ENCODE data around the gene RTL10.

RTL10 gene

DNA sequence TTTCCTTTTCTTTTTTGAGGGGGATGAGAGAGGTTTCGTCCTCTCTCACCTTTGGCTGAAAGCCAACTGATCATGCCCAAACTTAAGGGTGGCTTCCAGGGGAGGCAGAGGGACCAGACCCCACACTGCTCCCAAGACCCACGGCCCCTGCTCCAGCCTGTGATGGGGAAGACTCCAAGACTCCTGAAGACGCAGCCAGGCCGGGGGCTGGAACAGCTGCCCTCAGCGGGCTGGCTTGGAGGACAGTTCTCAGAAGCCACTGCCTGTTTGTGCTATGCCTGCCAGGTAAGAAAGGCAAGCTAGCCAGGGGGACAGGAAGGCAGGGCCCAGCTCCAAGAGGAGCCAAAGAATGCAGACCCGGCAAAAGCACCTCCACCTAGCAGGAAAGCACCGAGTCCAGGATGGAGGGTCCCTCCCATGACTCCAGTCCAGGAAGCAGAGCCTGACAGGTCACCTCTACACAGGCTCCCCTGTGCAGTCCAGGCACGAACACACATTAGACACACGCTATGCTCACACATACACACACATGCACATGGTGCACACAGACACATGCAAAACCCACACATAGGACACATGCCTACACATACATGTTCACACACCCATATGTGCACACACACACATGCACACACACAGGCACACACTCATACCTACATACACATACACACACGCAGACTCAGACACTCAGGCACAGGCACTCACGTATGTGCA is 31.3 kb downstream of the RTL10 start:
- DNase-seq (ENCODE audit: low read depth in 3 of 3): no peak

DNA sequence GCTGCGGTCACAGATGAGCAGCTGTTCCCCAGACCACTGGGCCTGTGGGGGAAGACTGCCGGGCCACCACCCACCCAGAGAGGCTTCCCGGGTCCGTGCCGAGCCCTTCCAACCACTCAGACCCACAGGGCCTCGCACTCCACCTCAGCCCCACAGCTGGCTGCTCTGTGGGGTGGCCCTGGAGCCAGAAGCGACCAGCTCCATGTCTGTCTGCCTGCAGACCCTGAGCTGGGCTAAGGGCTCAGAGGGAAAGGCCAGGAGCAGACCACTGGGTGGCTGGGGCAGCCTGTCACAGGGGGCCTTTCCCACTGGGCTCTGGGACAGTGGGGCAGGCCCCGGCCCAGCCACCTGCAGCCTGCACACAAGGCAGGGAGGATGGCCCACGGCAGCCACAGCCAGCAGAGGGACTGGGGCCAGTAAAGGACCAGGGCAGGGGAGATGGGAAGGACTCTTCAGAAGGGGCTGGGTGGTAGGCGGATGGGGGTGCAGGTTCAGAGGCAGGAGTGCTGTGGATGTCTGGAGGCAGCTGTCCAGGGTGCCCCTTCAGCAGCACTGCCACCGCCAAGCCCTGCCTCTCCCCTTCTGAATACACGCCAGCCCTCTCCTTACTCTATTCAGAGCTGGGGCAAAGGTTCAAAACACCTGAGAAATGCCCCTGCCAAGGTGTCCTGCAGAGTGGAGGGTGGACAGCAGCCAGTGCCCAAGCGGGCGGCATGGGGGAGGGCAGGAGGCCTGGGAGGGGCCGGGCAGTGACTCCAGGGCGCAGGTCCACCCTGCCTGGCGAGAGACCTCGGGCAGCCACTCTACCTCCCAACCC is 32.2 kb downstream of the RTL10 start:
- DNase-seq (ENCODE audit: low read depth in 3 of 3): no peak

DNA sequence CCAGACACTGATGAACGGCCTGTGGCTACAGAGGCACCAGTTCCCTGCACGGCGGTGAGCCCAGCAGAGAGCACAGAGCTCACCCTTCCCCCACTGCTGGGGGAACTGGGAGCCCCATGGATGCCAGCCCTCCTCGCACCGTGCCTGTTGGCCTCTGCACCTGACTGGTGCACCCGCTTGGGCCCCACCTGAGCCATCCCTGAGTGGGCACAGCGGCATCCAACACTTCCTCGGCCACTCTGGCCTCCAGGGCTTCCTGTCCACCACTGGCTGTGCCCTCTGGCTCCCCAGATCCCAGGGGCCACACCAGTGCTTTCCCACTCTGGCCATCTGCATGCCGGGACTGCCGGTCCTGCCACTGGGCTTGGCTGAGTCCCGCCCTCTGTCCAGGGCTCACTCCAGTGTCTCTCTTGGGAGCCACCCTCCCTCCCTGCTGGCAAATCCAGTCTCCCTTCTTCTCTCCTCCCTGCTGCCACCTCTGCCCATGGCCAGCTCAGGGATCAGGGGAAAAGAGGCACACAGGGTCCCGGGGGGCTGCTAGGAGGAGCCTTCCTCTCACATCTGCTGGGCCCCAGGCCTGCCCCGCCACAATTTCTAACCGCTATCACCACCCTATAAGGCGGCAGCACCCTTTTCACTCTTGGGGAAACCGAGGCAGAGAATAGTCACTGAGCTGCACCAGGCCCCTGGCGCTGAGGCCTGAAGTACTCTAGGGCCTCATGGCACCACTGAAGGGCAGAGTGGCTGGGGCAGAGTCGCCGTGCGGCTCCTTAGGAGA is 33.0 kb downstream of the RTL10 start:
- DNase-seq (ENCODE audit: low read depth in 3 of 3): no peak

DNA sequence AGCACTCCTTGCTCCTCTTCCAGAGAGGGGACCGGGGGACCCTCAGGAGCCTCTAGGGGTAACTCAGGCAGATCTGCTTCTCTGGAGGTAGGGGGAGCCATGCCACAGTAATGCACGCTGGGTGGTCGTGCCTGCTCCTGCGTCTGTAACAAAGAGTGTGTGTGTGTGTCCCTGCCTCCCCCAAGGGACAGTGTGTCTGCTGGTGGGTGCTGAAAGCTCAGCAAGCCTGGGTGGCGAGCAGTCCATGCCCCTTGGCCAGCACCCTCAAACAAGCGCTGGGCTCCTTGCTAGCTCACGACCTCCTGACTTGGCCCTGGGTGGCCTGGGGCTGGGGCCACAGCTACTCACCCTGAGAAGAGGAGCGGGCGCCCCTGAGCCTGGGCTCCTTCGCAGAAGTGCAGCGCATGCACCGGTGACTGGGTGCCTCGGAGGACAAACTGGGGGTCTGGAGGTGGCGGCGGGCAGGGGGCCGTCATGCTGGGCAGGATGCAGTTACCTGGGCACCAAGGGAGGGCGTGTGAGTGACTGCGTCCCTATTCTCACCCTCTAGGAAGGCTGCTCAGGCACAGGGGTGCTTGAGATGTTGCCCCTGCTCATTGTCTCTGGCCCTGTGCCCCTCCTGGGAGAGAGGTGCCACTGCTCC is 33.7 kb downstream of the RTL10 start:
- DNase-seq (ENCODE audit: low read depth in 3 of 3): no peak

DNA sequence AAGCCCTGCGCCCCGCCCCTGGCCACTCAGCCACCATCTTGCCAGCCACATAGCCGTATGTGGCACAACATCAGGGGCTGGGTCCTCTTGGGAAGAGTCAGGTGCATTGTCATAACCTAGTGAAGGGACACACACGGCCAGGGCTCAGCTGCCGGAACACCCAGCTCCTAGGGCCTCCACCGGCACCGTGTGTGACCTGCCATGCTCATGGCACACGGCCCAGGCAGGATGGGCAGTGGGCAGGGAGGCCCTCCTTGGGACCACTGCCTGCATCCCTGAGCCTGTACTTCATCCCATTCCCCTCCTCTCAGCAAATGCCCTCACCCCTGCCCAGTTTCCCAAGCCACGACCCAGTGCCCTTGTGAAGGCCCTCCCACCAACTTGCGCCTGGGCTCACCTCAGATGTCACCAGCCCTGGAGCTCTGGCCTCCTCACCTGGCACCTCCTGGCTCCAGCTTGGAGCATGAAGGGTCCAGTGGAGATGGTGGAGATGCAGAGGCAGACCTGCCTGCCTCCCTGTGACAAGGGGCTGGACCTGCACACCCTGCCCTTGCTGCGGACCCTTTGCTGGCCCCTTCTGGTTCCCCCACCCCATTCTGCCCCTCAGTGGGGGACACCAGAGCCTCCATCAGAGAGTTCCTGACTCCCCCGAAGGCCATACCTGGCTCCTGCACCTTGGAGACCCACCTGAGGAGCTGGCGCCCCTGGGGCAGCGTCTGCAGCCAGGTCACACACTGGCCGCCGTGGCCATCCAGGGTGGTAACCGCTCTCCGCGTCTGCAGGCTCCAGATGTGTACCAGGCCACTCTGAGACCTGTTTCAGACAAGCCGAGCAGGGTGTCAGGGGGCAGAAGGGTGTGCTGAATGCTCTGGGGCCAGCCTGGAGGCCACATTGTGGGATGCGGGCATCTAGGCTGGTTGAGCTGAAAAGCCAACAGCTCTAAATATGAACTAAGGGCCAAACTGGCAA is 34.5 kb downstream of the RTL10 start:
- DNase-seq (ENCODE audit: low read depth in 3 of 3): no peak

DNA sequence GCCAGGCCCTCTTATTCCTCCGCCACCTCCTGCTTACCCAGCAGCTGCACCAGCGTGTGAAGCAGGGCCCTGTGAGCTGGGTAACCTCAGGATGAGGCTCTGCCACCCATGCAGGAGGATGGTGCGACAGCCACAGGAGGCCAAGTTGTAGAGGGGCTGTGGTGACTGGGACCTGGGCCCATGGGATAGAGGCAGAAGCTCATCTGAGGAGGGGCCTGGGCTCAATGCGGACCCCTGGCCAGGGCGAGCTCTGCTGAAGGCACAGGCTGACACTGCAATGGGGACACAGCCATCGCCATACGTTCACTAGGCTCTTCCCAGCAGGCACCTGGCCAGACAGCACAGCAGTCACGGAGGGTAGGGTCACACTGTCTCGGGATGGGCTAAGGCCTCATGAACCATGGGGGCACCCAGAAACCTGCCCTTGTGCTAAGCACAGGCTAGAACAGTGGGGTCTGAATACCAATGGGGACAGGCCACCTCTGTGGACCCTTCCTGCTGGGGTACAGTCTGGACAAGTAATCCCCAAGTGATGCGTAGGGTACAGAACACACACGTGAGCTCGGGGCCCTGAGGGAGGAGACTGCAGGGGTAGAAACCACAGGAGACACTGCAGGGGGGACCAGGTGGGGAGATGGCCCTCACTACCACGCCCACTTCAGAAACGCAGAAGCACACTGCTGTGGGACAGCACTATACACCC is 35.3 kb downstream of the RTL10 start:
- no peak for DNase-seq (ENCODE audit: low read depth in 3 of 3)

DNA sequence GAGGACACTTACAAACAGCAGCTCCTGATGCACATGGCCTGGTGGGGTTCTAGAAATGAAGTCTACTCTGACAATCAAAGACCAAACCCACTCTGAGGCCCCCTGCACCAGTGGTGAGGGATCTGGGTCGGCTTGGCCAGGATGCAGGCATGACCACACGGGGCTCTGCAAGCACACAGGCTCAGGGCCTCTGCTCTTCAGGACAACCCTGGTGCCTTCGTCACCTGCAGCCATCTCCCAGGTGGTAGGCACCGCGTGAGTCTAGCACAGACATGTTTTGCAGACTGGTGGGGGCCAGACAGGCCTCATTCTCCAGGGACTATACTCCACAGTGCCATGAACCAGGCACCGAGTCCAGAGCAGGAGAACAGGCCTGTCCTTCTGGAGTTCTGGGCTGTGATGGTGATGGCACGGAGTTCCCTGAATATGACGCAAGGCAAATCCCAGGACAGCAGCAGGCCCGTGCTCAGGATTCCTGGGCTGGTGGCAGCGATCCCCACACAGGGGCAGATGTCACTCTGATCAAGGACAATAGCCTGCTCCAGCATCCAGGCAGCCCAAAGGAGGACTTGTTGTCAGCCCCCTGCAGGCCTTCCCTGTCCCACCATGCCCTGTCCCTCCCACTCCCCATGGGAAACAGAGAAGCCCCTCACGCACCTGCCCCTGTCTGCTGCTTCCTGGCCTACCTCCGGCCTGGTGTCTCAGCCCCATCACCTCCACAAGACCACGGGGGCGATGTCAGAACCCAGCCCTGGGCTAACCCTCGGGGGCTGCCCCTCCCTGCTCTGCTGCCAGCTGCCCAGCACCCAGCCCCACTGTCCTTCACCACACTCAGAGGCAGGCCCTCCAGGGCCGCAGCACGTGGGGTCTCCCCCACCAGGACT is 36.1 kb downstream of the RTL10 start:
- DNase-seq (ENCODE audit: low read depth in 3 of 3): no peak

DNA sequence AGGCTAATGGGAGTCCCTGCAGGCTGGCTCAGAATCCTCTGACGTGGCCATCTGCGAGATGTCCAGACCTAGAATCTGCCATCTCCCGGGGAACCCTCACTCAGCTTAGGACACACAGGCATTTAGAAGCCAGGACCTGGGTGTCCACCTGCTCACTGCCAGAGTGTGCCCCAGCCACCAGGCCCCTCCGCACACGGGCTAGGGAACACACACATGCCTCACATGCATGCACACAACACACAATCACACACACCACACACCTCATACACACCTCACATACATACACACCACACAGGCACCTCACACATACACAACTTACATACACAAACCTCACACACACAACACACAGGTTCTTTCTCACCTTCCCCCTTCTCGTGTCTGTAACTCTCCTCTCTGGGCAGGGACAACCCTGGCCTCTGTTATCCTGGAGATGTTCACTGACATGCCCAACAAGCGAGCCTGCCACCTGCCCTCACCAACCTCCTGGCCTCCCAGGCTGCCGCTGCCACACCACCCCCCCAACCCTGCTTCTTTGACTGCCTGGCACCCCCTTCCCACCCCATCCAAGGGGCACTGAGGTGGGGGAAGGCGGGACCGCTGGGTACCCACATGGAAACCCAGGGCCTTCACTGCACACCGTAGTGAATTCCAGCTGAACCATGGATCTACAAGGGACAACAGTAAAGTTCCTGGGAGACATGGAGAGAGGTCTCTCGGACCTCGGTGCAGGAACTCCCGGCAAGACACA is 38.1 kb downstream of the RTL10 start:
- no peak for DNase-seq (ENCODE audit: low read depth in 3 of 3)

DNA sequence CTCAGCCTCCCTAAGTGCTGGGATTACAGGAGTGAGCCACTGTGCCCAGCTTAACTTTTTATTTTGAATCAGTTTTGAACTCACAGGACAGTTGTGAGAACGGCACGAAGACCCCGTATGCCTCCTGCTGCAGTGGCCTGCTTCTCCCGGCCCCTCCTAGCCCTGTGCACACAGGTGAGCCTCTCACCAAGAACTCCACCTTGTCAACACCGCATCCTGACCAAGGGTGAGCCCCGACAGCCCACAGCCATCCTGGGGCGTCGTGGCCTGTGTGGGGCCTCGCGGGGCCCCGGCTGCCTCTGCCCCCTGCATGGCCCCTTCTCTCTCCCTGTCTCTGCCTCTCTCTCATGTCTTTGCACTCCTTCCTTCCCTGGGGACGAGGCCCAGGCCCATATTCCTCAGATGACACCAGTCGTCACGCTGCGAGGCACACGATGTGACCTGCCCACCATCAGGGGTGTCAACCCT is 38.8 kb downstream of the RTL10 start:
- DNase-seq (ENCODE audit: low read depth in 3 of 3): no peak

DNA sequence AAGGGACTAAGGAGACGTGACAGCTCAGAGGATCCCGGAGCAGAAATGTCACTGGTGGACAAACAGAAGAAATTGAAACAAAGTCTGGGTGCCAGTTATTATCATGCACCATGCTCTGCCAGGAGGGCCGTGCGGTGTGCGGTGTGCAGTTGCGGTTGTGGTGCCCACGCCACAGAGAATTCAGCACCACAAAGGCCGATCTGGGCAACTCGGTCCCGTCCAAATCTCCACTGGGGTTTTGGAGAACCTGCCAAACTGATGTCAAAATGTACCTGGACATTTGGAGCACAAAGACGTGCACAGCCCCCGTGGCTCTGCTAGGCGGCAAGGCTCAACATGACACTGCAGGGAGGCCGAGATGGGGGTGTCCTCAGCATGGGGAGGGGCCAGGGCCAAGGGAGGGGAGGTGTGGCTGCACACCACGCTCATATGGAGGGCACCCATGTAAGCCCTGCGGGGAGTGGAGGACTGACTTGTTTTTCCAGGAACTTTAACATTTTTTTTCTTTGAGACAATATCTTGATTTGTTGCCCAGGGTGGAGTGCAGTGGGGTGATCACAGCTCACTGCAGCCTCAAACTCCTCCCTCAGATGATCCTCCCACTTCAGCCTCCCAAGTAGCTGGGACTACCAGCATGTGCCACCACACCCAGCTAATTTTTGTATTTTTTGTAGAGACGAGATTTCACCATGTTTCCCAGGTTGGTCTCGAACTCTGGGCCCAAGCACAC is 39.4 kb downstream of the RTL10 start:
- DNase-seq (ENCODE audit: low read depth in 3 of 3): no peak

DNA sequence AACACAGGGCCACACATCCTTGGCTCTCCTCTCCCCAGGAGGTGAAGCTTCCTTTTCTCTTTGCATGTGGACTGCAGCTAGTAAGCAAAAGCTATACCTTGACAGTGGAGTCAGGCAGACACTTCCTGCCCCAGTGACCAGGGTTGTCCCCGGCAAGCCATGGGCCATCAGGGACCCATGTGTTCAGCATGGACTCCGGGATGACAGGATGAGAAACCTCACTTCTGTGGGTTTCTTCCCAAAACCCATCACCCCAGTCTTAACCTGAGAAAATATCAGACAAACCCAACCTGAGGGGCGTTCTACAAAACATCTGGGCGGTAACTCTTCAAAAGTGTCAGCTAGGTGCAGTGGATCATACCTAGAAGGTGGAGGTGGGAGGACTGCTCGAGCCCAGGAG is 40.2 kb downstream of the RTL10 start:
- no peak for DNase-seq (ENCODE audit: low read depth in 3 of 3)

DNA sequence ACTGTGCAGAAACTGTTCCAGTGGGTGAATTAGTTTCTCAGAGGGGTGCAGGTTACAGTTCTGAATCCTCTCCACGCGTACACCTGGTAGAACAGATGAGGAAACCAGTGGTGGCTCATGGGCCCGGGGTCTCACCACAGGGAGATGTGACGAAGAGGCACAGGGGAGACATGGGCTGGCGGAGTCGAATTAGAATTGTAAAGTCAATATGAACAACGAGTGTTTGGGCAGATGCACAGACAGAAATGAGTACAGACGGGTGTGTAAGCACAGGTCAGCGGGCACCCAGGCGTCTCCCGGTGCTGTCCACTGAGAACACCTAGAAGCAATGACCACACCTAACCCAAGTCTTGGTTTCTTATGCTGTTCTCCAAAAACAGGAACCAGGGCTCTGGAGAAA is 41.8 kb downstream of the RTL10 start:
- no peak for DNase-seq (ENCODE audit: low read depth in 3 of 3)

DNA sequence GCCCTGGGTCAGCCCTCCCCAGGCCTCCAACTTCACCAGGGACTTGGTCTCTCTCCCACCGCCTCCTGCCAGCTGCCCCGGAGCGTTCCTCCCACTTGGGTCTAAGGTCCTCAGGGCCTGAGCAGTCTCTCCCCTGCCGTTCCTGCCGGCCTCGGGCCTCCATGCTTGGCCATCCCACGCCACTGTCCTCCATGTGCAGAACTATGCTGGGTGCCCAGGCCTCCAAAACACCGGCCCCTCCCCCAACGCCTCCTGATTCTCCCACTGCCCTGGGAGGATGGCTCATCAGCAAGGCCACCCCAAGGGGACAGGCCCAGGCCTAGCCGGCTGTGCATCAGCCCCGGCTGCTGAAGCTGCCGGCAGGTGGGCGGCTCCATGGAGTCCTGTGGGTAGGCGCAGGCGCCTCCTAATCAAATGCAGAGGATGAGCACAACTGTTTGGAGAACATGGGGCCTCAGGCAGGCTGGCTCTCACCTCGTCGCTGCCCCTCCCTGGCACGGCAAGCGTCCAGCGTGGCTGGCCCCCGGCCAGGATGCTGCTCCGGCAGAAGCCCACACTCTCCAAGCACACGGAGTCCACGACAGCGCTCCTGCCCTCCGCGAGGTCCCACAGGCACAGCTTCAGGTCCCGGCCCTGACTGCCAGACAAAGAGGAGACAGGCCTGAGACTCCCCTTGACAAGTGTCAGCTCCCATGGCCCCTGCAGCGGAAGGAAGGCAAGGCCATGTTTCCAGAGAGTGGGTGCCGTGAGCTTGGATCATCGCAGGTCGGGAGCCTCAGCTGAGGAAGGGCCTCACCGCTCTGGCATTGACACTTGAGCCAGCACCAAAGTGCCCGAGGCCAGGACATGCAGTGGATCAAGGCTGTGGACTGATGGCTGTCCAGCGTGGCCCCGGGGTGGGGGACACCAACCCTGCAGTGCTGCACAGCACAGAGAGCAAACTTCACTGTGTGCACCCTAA is 42.6 kb downstream of the RTL10 start:
- DNase-seq (ENCODE audit: low read depth in 3 of 3): no peak

DNA sequence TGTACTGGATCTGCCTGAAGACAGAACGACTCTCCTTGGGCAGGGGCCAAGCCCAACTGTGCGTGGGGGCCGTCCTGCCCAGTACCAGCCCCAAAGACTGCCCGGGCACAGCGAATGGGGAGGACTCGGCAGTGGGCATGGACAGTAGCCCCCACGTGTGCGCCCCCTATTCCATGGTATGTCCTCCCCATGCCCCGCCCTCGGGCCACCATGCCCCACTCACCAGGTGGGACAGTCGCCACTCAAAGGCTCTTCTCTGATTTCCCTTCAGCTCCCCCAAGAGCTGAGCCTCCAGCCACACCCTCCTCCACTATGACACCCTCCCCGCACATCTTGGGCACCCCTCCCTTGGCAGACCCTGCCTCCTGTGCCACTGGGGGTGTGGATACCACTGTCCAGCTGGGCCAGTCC is 43.5 kb downstream of the RTL10 start:
- DNase-seq (ENCODE audit: low read depth in 3 of 3): no peak

DNA sequence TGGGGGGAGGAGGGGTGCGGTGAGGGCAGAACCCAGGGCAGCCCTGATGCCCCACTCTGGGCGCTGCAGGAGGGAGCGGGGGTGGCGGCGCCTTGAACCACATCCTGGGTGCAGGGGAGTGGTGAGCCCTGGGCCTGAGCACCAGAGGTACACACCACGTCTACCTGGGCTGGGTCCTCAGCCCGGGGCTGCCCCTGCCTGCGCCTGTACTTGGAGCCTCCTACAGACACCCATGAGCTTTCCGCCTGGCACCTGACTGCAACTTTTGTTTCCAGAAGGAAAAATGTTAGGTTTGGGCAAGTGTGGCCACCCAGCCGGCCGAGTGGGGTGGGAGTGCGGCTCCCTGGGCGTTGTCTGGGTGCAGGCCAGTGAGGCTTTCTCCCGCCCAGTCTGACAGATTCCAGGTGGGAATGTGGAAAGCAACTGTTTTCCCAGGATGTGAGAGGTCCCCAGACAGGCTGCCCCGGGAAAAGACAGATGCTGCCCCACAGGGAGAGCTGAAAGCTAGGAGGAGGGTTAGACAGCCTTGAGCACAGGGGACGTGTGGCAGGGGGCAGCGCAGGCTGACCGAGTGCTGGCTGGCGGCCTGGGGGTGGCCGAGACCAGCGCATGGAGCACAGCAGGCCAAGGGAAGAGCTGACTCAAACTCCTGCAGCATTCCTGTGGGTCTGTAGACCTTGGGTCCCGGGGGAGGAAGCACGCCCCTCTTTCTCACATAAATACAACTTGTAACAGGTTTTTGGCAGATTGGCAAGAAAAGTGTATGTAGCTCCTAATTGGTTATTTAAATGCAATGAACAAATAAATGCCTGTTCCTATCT is 44.1 kb downstream of the RTL10 start:
- no peak for DNase-seq (ENCODE audit: low read depth in 3 of 3)

DNA sequence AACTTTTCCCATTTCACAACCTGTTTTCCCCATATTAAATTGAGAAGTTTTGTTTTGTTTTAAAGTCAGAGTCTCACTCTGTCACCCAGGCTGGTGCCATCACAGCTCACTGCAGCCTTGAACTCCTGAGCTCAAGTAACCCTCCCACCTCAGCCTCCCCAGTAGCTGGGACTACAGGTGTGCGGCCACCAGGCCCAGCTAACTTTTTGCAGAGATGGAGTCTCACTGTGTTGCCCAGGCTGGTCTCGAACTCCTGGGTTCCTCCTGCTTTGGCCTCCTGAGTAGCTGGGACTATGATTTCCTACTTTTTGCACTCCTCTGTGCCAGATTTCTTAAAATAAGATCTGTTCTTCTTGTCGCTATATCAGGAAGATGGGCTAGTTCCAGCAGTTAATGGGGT is 44.9 kb downstream of the RTL10 start:
- no peak for DNase-seq (ENCODE audit: low read depth in 3 of 3)
